GM18499 (cell line): ENCODE measurements around the gene SLC48A1.

Experiments
- ATAC-seq: cut with Tn5 transposase; IDR thresholded peaks from one replicate; pipeline ENCODE4 v1.9.1; 2021; ENCODE audit warnings: moderate number of reproducible peaks; ENCODE audit not compliant: insufficient read depth, unreplicated experiment

The SLC48A1 gene

DNA sequence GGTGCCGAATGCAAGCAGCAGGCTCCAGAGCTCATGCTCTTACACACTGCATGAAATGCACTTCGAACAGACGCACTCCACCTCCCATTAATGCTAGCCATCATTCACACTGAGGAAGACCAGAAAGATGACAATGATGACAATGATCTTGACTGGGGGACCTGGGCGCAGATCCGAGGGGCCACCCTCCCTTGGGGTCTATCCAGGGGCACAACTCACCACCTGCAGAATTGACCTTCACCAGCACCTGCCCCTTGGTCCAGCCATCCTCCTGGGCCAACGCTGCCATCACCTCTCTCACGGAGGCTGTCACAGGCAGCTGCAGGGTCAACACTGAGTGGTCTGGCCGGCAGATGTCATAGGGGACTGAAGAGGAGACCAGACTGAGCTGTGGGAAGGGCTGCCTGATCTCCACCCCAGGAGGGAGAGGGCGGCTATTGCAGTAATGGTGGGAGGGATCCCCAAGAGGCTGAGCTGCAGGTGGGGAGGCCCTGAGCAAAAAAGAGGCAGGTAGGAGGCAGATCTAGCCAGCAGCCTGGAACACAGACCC, 29.7 kb upstream of the SLC48A1 start:
- no peak for ATAC-seq

GRCh38 chr12:47744005-47744651, 28.9 kb upstream of the SLC48A1 start:
- ATAC-seq = no peak

GRCh38 chr12:47744778-47745436, 28.1 kb upstream of the SLC48A1 start:
- no peak for ATAC-seq

DNA sequence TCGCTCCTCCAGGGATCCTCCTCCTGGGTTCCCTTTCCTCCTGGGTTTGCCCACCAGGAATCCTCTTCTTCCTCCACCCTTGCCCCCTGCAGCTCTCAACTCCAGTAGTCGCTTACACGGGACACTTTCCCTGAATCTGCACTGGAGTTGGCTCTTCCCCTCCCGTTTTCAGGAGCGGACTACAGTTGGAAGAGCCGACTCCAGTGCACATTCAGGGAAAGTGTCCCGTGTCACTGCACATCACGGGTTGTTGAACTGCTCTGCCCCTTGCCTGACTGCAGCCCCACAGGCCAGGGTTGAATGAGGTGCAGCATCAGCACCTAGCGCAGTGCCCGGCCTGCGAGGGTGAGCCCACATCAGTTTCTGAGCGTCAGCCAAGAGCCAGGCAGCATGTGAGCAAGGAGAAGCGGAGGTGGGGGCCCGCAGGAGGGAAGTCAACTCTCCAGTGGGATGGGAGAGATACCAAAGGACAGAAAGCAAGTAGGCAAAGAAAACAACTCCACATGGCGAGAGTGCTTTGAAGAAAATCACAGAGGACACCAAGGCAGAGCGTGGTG, 27.5 kb upstream of the SLC48A1 start:
- no peak for ATAC-seq

DNA sequence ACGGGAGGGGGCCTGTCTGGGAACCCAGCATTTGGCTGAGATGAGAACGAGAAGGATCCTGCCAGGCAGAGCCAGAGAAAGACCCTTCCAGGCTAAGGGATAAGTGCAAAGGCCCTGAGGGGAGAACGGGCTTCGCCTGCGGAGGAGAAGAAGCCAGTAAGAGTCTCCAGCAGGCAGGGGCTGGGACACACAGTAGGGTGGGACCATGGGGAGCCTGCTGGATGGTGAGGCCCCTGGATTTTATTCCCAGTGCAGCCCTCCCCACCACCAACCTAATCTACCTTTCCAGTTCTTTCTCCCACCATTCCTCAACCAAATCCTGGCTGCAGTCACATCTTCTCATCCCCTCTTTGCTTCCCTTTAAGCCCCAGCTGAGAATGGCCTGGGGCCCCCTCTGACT, 27.0 kb upstream of the SLC48A1 start:
- no peak for ATAC-seq

- ATAC-seq = no peak
These were observed 26.5 kb upstream of the SLC48A1 start for GRCh38 chr12:47746523-47746922.

DNA sequence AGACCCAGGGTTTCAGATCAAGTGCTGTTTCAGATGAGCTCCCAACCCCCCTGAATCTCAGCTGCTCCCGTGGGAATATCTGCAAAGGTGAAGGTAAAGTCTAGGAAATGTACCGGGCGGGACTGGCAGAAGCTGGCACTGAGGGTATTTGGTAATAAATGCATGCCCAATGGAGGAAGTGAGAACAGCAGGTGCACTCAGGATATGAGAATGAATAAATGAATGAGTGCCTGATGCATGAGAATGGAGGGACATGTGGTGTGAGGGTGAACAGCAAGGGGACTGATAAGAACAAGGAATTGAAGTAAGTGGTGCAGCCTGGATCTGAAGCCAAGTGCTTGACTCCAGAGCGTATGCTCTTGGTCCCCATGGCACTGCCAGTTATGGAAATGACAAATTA, 25.9 kb upstream of the SLC48A1 start:
- no peak for ATAC-seq

GRCh38 chr12:47747596-47748506, 25.2 kb upstream of the SLC48A1 start:
- ATAC-seq = no peak

GRCh38 chr12:47748507-47748828, 24.6 kb upstream of the SLC48A1 start:
- no peak for ATAC-seq

DNA sequence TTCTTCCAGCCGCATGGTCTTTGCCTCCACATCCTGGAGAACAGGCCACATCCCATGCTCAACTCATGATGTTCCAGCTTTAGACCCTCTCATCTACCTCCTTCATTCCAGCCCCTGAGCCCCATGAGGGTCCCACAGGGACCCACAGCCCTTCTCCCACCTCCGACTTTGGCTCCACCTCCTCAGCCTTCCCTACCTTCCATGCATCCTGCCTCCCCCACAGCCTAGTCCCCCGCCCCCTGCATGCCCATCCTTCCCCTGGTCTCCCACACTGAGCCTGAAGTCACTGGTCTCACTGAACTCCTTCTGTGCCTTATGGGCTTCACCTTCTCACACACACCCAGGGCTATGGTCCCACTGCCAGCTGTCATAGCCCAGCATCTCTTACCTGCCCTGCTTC, 24.1 kb upstream of the SLC48A1 start:
- ATAC-seq = no peak

GRCh38 chr12:47750229-47750798, 22.7 kb upstream of the SLC48A1 start:
- no peak for ATAC-seq

DNA sequence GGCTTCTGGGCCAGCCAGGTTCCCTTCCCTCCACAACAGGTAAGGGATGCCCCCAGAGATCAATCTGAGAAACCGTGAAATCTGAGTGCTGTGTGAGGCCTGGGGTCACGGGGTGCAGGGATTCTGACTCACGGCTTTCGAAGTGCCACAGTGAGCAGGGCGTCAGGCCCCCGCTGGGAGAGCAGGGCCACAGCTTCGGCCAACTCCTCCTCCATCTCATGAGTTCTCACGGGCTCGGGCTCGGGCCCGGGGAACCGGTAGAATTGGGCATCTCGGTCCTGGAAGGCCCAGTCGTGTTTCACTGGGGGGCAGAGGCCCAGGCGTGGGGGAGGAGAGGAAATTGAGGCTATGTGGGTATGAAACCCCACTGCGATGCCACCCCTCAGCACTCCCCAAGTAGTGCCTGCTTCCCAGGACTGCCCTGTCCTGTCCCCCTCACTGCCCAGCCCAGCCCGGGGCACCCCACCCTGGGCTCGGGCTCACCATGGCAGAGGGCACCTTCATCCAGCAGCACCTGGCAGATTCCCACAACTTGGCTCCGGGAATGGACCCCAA, 22.0 kb upstream of the SLC48A1 start:
- ATAC-seq = no peak

GRCh38 chr12:47751561-47751960, 21.5 kb upstream of the SLC48A1 start:
- no peak for ATAC-seq

DNA sequence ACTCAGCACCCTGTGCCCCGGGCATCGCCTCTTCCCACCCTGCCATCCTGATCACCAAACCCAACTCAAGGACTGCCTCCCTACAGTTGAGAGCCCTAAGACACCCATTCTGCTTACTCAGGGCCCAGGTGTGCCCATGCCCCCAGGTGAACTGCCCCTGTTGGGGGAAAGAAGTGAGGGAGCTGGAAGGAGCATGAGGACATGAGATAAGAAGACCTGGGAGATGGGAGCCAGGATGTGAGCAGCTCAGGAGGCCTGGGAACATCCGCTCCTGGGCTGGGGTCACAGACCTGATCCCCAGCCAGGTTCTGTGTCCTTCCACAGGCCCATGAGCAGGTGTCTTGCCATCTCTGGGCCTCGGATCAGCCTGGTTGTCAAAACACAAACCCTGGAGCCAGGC, 20.9 kb upstream of the SLC48A1 start:
- no peak for ATAC-seq

DNA sequence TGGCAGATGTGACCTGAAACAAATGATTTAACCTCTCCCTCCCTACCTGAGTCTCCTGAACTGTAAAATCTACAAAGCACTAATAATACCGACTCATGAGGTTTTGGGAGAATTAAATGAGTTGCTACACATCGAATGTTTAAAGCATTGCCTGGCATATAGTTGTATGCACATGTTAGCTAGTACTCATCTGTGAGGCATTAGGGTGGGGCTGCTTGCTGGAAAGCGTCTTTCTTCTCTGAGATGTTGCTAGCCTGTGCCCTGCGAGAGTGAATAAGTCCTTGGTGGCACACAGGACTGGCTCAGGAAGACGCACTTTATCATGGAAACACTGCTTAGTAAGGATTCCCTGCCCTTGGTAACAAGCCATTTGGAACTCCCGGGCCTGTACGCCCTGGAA, 20.5 kb upstream of the SLC48A1 start:
- ATAC-seq = no peak

- no peak for ATAC-seq
These were observed 19.7 kb upstream of the SLC48A1 start for GRCh38 chr12:47753021-47754001.

- ATAC-seq = no peak
These were observed 18.9 kb upstream of the SLC48A1 start for GRCh38 chr12:47754126-47754525.

DNA sequence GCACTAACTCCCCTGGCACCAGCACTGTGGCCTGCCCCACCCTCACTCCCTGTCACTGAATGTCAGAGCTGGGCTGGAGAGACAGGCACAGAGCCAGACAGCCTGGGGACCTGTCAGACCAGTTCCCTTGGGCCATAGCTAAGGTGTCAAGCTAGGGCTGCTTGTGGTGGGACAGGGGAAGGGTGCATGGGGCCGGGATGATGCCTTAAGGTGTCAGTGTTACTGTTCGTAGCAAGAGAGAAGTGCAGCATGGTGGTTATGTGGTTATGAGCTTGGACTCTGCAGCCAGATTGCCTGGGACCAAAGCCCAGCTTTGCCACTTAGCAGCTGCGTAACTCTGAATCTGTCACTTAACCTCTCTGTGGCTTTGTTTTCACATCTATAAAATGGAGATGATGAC, 18.2 kb upstream of the SLC48A1 start:
- ATAC-seq = no peak
